Measurements from ENCODE around the gene AVPR2. TPM values are rescaled to one million over a fixed set of nuclear protein-coding genes. Genes with fewer than 3 reads are reported as not detected.
A peak's percentile ranks its signal among the peaks of the same experiment; 100 is the strongest.

AVPR2 gene
- total RNA-seq, 2 donors from 2014 or later, result 2.3 to 4.7 TPM

GRCh38 chrX:153928846-153929245 is 24.4 kb downstream of the AVPR2 start:
- H3K27me3 ChIP-seq, result no peaks in the 10 kb centered on the region
- no peak for TF ChIP-seq CTCF (IDR thresholded peaks at IDR 0.05)
- H3K27ac ChIP-seq, result peak overlapping the region; percentile 48 to 70
- no peaks in the 10 kb centered on the region for H3K9me3 ChIP-seq
- peak overlapping the region in 1 of 2 donors; percentile 64 for H3K4me3 ChIP-seq
- DNase-seq (ENCODE audit: low spot score), result no peak
- H3K4me1 ChIP-seq, result peaks cover 0 to 42% of the 10 kb centered on the region in 2 donors
- H3K36me3 ChIP-seq, result peaks cover 26% of the 10 kb centered on the region

- TF ChIP-seq CTCF (IDR thresholded peaks at IDR 0.05), result no peak
- H3K27ac ChIP-seq, result peak overlapping the region in 1 of 2 donors; percentile 0
- H3K9me3 ChIP-seq, result no peaks in the 10 kb centered on the region
- peaks cover 26% of the 10 kb centered on the region for H3K36me3 ChIP-seq
- H3K4me3 ChIP-seq, result no peak overlapping the region
- H3K27me3 ChIP-seq, result no peaks in the 10 kb centered on the region
- H3K4me1 ChIP-seq, result peaks cover 0 to 41% of the 10 kb centered on the region in 2 donors
- no peak for DNase-seq (ENCODE audit: low spot score)
Observed at GRCh38 chrX:153929576-153929975, 25.1 kb downstream of the AVPR2 start.

- peaks cover 0 to 40% of the 10 kb centered on the region in 2 donors for H3K4me1 ChIP-seq
- H3K4me3 ChIP-seq, result no peak overlapping the region
- DNase-seq (ENCODE audit: low spot score), result no peak
Observed at GRCh38 chrX:153930011-153930910, 25.8 kb downstream of the AVPR2 start.

GRCh38 chrX:153931151-153931550 is 26.7 kb downstream of the AVPR2 start:
- peaks cover 0 to 43% of the 10 kb centered on the region in 2 donors for H3K4me1 ChIP-seq
- no peak overlapping the region for H3K27ac ChIP-seq

More at GRCh38 chrX:153930011-153930910, 25.8 kb downstream of the AVPR2 start:
- Histone ChIP-seq H3K9me3 (no peaks in the 10 kb centered on the region), H3K27me3 (no peaks in the 10 kb centered on the region), H3K36me3 (peaks cover 26% of the 10 kb centered on the region), H3K27ac (no peak overlapping the region)
- no peak for TF ChIP-seq CTCF (IDR thresholded peaks at IDR 0.05)

GRCh38 chrX:153931748-153932147 is 27.3 kb downstream of the AVPR2 start:
- TF ChIP-seq CTCF (IDR thresholded peaks at IDR 0.05), result no peak
- Histone ChIP-seq H3K4me3 (no peak overlapping the region), H3K27me3 (no peaks in the 10 kb centered on the region), H3K27ac (no peak overlapping the region), H3K9me3 (no peaks in the 10 kb centered on the region), H3K36me3 (peaks cover 26% of the 10 kb centered on the region), H3K4me1 (peaks cover 0 to 37% of the 10 kb centered on the region in 2 donors)
- no peak for DNase-seq (ENCODE audit: low spot score)

More at GRCh38 chrX:153931151-153931550, 26.7 kb downstream of the AVPR2 start:
- no peaks in the 10 kb centered on the region for H3K27me3 ChIP-seq
- peaks cover 26% of the 10 kb centered on the region for H3K36me3 ChIP-seq
- no peaks in the 10 kb centered on the region for H3K9me3 ChIP-seq
- no peak for DNase-seq (ENCODE audit: low spot score)
- TF ChIP-seq CTCF (IDR thresholded peaks at IDR 0.05), result no peak
- H3K4me3 ChIP-seq, result no peak overlapping the region
